Measurements from ENCODE around the gene SPATA9. TPM values are rescaled to one million over a fixed set of nuclear protein-coding genes. Genes with fewer than 3 reads are reported as not detected.

SPATA9 gene
- total and polyA plus RNA-seq, 2 donors (not counting 3 experiments of a cell fraction or from before 2014, with no cell fraction given) = 0.07 TPM; not detected in 1

DNA sequence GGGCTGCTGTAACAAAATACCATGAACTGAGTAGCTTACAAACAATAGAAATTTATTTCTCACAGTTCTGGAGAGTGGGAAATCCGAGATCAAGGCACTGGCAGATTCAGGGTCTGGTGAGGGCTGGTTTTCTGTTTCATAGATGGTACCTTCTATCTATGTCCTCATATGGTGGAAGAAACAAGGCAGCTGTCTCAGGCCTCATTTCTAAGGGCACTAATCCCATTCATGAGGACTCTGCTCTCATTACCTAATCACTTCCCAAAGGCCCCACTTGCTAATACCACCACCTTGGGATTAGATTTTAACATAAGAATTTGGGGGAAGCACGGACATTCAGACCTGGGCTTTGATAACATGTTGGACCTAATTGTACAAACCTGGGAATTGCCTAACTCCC, 22.7 kb downstream of the SPATA9 start:
- POLR2A ChIA-PET = no interaction called here
- BruUV-seq (replicated peaks) = no TSS peak
- Histone ChIP-seq H2AFZ (ENCODE audit: low read depth, low read length) (no peak overlapping the region), H3K27ac (ENCODE audit: insufficient read depth, low read depth, low read length) (no peak overlapping the region), H3K9me3 (replicated peaks; ENCODE audit: control insufficient read depth, insufficient read depth, low read length) (no peaks in the 10 kb centered on the region), H3K4me2 (ENCODE audit: insufficient read depth, low read length) (no peak overlapping the region), H3K36me3 (ENCODE audit: control insufficient read depth in 2 of 2, extremely low read depth in 1 of 2, insufficient read depth in 2 of 2, low read length in 2 of 2) (no peaks in the 10 kb centered on the region), H3K4me1 (ENCODE audit: control insufficient read depth, extremely low read depth, insufficient read depth, low read length) (no peaks in the 10 kb centered on the region), H3K27me3 (ENCODE audit: control insufficient read depth in 2 of 2, insufficient read depth in 2 of 2, low read length in 2 of 2) (no peaks in the 10 kb centered on the region), H3K9me1 (replicated peaks; ENCODE audit: control insufficient read depth, extremely low read depth, insufficient read depth, low read length) (peaks cover 2% of the 10 kb centered on the region), H3K79me2 (ENCODE audit: control insufficient read depth, insufficient read depth, low read length) (no peaks in the 10 kb centered on the region), H4K20me1 (replicated peaks; ENCODE audit: control insufficient read depth, extremely low read depth, insufficient read depth, low read length) (no peaks in the 10 kb centered on the region), H3K9ac (replicated peaks; ENCODE audit: extremely low read depth, insufficient read depth, low read length) (no peak overlapping the region), H3K4me3 (replicated peaks in 1 of 3; ENCODE audit: insufficient read depth in 1 of 3, low read depth in 1 of 3, low read length in 3 of 3) (no peak overlapping the region)
- dilution Hi-C loops (cut with MboI; ENCODE audit: extremely low pct_ligation_motif_present, low sequenced_read_pairs) (no loop called here), intact Hi-C loops (cut with micrococcal nuclease) (no loop called here)
- DNase-seq (ENCODE audit: low read depth, low spot score) = no peak
- no peak for FAIRE-seq
- CTCF ChIA-PET = no interaction called here
- TF ChIP-seq JUN (IDR thresholded peaks at IDR 0.05; ENCODE audit: borderline replicate concordance, insufficient read depth, insufficient read length, low read depth) (no peak), EZH2 (IDR thresholded peaks at IDR 0.05; ENCODE audit: borderline replicate concordance, low read depth, low read length, severe bottlenecking) (no peak), GATA2 (IDR thresholded peaks at IDR 0.05; ENCODE audit: insufficient read depth, insufficient read length, low read depth, low read length) (no peak), FOS (IDR thresholded peaks at IDR 0.05; ENCODE audit: borderline replicate concordance, insufficient read depth, low read length) (no peak), MYC (IDR thresholded peaks at IDR 0.05; ENCODE audit: low read depth, low read length) (no peak), POLR2AphosphoS5 (IDR thresholded peaks at IDR 0.05; ENCODE audit: insufficient read depth, low read depth, low read length) (no peak), POLR2A (IDR thresholded peaks at IDR 0.05; ENCODE audit: low read depth, low read length) (no peak)
- TF ChIP-seq, protein P1, sequence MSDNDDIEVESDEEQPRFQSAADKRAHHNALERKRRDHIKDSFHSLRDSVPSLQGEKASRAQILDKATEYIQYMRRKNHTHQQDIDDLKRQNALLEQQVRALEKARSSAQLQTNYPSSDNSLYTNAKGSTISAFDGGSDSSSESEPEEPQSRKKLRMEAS (IDR thresholded peaks at IDR 0.05; ENCODE audit: insufficient read depth, insufficient read length) = no peak
- TF ChIP-seq, protein P2, sequence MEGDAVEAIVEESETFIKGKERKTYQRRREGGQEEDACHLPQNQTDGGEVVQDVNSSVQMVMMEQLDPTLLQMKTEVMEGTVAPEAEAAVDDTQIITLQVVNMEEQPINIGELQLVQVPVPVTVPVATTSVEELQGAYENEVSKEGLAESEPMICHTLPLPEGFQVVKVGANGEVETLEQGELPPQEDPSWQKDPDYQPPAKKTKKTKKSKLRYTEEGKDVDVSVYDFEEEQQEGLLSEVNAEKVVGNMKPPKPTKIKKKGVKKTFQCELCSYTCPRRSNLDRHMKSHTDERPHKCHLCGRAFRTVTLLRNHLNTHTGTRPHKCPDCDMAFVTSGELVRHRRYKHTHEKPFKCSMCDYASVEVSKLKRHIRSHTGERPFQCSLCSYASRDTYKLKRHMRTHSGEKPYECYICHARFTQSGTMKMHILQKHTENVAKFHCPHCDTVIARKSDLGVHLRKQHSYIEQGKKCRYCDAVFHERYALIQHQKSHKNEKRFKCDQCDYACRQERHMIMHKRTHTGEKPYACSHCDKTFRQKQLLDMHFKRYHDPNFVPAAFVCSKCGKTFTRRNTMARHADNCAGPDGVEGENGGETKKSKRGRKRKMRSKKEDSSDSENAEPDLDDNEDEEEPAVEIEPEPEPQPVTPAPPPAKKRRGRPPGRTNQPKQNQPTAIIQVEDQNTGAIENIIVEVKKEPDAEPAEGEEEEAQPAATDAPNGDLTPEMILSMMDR (IDR thresholded peaks at IDR 0.05; ENCODE audit: extremely low read depth in 1 of 2, insufficient read depth in 1 of 2, low read depth in 1 of 2, low read length in 2 of 2) = no peak
